ENCODE data around the gene ZNF79.

ZNF79 gene

DNA sequence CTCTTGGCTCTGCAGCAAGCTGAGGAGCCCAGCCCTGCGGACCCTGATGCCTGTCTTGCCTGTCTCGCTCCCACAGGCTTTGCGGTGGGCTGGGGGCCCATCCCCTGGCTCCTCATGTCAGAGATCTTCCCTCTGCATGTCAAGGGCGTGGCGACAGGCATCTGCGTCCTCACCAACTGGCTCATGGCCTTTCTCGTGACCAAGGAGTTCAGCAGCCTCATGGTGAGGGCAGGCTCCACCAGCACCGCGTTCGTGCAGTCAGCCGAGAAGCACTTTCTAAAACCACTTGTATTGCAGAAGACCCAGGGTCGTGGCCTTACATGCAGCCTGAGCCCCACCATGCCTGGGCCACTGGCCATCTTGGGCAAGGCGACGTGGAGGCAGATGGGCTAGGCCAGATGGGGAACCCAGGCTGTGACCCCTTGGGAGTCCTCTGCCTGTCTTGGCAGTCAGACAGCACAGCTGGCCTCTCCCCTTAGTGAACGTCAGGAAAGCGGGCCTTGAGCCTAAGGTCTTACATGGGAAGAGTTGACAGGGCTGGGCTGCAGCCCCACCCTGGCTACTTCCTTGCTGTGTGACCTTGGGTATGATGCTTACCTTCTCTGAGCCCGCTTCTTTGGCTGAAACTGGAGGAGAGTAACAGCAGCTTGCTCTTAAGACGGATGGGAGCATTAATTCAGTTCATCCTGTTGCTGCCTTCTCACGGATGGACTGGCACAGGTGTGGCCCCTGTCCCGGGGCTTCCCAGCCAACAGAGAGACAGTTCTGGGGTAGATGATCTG is 18.6 kb upstream of the ZNF79 start:
- no peak overlapping the region for H3K27ac ChIP-seq (ENCODE audit: poor library complexity, severe bottlenecking)
- no peaks in the 10 kb centered on the region for H3K9me3 ChIP-seq (ENCODE audit: severe bottlenecking)
- TF ChIP-seq, protein P1, sequence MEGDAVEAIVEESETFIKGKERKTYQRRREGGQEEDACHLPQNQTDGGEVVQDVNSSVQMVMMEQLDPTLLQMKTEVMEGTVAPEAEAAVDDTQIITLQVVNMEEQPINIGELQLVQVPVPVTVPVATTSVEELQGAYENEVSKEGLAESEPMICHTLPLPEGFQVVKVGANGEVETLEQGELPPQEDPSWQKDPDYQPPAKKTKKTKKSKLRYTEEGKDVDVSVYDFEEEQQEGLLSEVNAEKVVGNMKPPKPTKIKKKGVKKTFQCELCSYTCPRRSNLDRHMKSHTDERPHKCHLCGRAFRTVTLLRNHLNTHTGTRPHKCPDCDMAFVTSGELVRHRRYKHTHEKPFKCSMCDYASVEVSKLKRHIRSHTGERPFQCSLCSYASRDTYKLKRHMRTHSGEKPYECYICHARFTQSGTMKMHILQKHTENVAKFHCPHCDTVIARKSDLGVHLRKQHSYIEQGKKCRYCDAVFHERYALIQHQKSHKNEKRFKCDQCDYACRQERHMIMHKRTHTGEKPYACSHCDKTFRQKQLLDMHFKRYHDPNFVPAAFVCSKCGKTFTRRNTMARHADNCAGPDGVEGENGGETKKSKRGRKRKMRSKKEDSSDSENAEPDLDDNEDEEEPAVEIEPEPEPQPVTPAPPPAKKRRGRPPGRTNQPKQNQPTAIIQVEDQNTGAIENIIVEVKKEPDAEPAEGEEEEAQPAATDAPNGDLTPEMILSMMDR (IDR thresholded peaks at IDR 0.05; ENCODE audit: poor library complexity, severe bottlenecking): no peak
- ATAC-seq (ENCODE audit: low read depth) (no peak), DNase-seq (ENCODE audit: low spot score) (no peak)
- H3K4me1 ChIP-seq (ENCODE audit: insufficient read depth, poor library complexity, severe bottlenecking): no peaks in the 10 kb centered on the region
- H3K36me3 ChIP-seq (ENCODE audit: low read depth): no peaks in the 10 kb centered on the region; the same call in 1 of the 2 replicates
- H3K4me3 ChIP-seq (ENCODE audit: severe bottlenecking): no peak overlapping the region
- no peaks in the 10 kb centered on the region for H3K27me3 ChIP-seq (ENCODE audit: insufficient read depth, poor library complexity, severe bottlenecking)

DNA sequence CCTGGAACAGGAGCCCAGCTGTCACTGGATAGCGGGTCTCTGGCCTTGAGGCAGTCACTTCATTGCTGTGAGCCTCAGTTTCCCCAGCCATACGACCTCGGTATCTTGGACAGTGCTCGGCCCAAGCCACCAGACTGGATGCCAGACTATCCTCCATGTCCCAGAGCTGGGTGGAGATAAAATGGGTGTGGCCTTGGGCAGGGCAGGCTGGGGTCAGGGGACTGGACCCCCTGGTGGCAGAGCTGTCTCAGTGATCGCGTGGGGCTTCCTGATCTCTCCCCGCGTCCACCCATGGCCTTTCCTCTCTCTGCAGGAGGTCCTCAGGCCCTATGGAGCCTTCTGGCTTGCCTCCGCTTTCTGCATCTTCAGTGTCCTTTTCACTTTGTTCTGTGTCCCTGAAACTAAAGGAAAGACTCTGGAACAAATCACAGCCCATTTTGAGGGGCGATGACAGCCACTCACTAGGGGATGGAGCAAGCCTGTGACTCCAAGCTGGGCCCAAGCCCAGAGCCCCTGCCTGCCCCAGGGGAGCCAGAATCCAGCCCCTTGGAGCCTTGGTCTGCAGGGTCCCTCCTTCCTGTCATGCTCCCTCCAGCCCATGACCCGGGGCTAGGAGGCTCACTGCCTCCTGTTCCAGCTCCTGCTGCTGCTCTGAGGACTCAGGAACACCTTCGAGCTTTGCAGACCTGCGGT is 17.2 kb upstream of the ZNF79 start:
- no peak overlapping the region for H3K4me3 ChIP-seq (ENCODE audit: severe bottlenecking)
- no peaks in the 10 kb centered on the region for H3K9me3 ChIP-seq (ENCODE audit: severe bottlenecking)
- H3K27ac ChIP-seq (ENCODE audit: poor library complexity, severe bottlenecking): no peak overlapping the region
- no peak for DNase-seq (ENCODE audit: low spot score)
- ATAC-seq (ENCODE audit: low read depth): no peak
- no peaks in the 10 kb centered on the region for H3K36me3 ChIP-seq (ENCODE audit: low read depth)
- H3K27me3 ChIP-seq (ENCODE audit: insufficient read depth, poor library complexity, severe bottlenecking): no peaks in the 10 kb centered on the region
- H3K4me1 ChIP-seq (ENCODE audit: insufficient read depth, poor library complexity, severe bottlenecking): no peaks in the 10 kb centered on the region
- TF ChIP-seq, protein P1 (IDR thresholded peaks at IDR 0.05; ENCODE audit: poor library complexity, severe bottlenecking): no peak

- Histone ChIP-seq H3K4me3 (ENCODE audit: severe bottlenecking) (no peak overlapping the region), H3K4me1 (ENCODE audit: insufficient read depth, poor library complexity, severe bottlenecking) (no peaks in the 10 kb centered on the region), H3K9me3 (ENCODE audit: severe bottlenecking) (no peaks in the 10 kb centered on the region), H3K27ac (ENCODE audit: poor library complexity, severe bottlenecking) (no peak overlapping the region), H3K27me3 (ENCODE audit: insufficient read depth, poor library complexity, severe bottlenecking) (no peaks in the 10 kb centered on the region), H3K36me3 (ENCODE audit: low read depth) (no peaks in the 10 kb centered on the region)
- ATAC-seq (ENCODE audit: low read depth) (no peak), DNase-seq (ENCODE audit: low spot score) (no peak)
- TF ChIP-seq, protein P1 (IDR thresholded peaks at IDR 0.05; ENCODE audit: poor library complexity, severe bottlenecking): no peak
These were observed 16.7 kb upstream of the ZNF79 start for GRCh38 chr9:127407492-127407843.

DNA sequence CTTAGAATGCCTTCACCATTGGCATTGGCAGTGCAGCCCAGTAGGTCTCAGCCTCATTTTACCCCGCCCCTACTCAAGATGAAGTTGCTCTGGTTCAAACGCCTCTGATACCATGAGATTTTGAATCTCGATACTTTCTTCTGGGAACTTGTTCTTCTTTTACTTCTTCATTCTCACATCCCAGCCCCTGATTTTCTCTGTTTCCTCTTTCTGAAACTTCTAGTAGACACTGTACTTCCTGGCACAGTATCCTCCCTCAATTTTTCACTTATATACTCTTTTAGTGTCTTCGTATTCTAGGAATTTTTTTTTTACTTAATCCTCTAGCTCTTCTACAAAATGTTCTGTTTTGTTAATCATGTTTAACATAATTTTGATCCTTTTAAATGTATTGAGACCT is 13.1 kb upstream of the ZNF79 start:
- TF ChIP-seq, protein P1 (IDR thresholded peaks at IDR 0.05; ENCODE audit: poor library complexity, severe bottlenecking): no peak
- Histone ChIP-seq H3K36me3 (ENCODE audit: low read depth) (no peaks in the 10 kb centered on the region), H3K9me3 (ENCODE audit: severe bottlenecking) (no peaks in the 10 kb centered on the region), H3K4me1 (ENCODE audit: insufficient read depth, poor library complexity, severe bottlenecking) (no peaks in the 10 kb centered on the region), H3K27me3 (ENCODE audit: insufficient read depth, poor library complexity, severe bottlenecking) (no peaks in the 10 kb centered on the region), H3K4me3 (ENCODE audit: severe bottlenecking) (no peak overlapping the region), H3K27ac (ENCODE audit: poor library complexity, severe bottlenecking) (no peak overlapping the region)
- no peak for ATAC-seq (ENCODE audit: low read depth)
- DNase-seq (ENCODE audit: low spot score): no peak

DNA sequence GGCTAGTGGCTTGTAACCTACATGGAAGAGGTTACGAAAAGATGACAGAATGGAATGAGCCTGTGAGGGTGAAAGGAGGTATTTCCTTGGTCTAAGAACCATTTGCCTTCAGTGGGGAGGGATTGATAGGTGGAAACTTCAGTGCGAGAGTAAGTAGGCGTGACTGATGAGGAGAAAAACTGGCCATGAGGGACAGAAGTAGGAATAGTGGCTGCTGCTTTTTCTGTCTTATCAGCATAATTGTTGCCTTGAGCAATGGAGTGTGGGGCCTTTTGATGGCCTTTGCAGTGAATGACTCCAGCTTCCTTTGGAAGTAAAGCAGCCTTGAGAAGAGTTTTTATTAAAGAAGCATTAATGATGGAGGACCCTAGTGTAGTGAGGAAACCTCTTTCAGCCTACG is 9.0 kb upstream of the ZNF79 start:
- H3K27ac ChIP-seq (ENCODE audit: poor library complexity, severe bottlenecking): no peak overlapping the region
- ATAC-seq (ENCODE audit: low read depth) (no peak), DNase-seq (ENCODE audit: low spot score) (no peak)
- H3K9me3 ChIP-seq (ENCODE audit: severe bottlenecking): no peaks in the 10 kb centered on the region
- no peak overlapping the region for H3K4me3 ChIP-seq (ENCODE audit: severe bottlenecking)
- H3K27me3 ChIP-seq (ENCODE audit: insufficient read depth, poor library complexity, severe bottlenecking): no peaks in the 10 kb centered on the region
- TF ChIP-seq, protein P1 (IDR thresholded peaks at IDR 0.05; ENCODE audit: poor library complexity, severe bottlenecking): no peak
- peaks cover 12% of the 10 kb centered on the region for H3K4me1 ChIP-seq (ENCODE audit: insufficient read depth, poor library complexity, severe bottlenecking)
- H3K36me3 ChIP-seq (ENCODE audit: low read depth): no peaks in the 10 kb centered on the region
